Gastroesophageal sphincter (tissue), 4 donors: ENCODE measurements around the gene ZNF500. TPM values are rescaled to one million over a fixed set of nuclear protein-coding genes. Genes with fewer than 3 reads are reported as not detected.

Source experiments
- ATAC-seq: fragments of 150-250 bp; one replicate; pipeline ENCODE4 v1.9.1; 2016; ENCODE audit warnings: mild to moderate bottlenecking, moderate library complexity
- H3K27ac ChIP-seq, 4 donors: fragments of 200-600 bp; sonication (generic) in 3 of 4; 1 replicate in 3 of 4; 2 replicates in 1 of 4; pipeline ENCODE4 v1.5.1; 2016 to 2019
- H3K27me3 ChIP-seq: fragments of 200-600 bp; sonication (generic); one replicate; pipeline ENCODE4 v1.5.1; 2019
- H3K36me3 ChIP-seq, 2 donors: fragments of 200-600 bp; sonication (generic); one replicate each; pipeline ENCODE4 v1.5.1; 2019; ENCODE audit warnings: control low read depth in 1 of 2
- H3K4me1 ChIP-seq, 3 donors: fragments of 200-600 bp; sonication (generic); 1 replicate in 2 of 3; 2 replicates in 1 of 3; pipeline ENCODE4 v1.5.1; 2016 to 2019; ENCODE audit warnings: control low read depth in 2 of 3
- H3K4me3 ChIP-seq, 2 donors: fragments of 200-600 bp; sonication (generic); one replicate each; pipeline ENCODE4 v1.5.1; 2019; ENCODE audit warnings: mild to moderate bottlenecking in 1 of 2, moderate library complexity in 1 of 2
- H3K9me3 ChIP-seq, 3 donors: fragments of 200-600 bp; sonication (generic); one replicate each; pipeline ENCODE4 v1.5.1; 2017 to 2019; ENCODE audit warnings: control low read depth in 2 of 3
- EP300 ChIP-seq: sonication (generic); formaldehyde crosslinking; IDR thresholded peaks from one replicate; pipeline ENCODE4 v1.6.1; 2017; ENCODE audit warnings: antibody characterized with exemption, mild to moderate bottlenecking
- POLR2A ChIP-seq, 2 donors: fragments of 450-650 bp; IDR thresholded peaks; one replicate each; pipeline ENCODE4 v1.6.1; 2017; ENCODE audit warnings: antibody characterized with exemption in 2 of 2, mild to moderate bottlenecking in 2 of 2, moderate library complexity in 1 of 2
- POLR2AphosphoS5 ChIP-seq: sonication (generic); formaldehyde crosslinking; IDR thresholded peaks from one replicate; pipeline ENCODE4 v1.6.1; 2017; ENCODE audit warnings: antibody characterized with exemption
- WGBS, 2 donors: methylation state at CpG; one replicate each; pipeline ENCODE4 v1.1.5; 2018; ENCODE audit warnings: low coverage in 1 of 2; 5-methylcytosine and 5-hydroxymethylcytosine counted together
- total RNA-seq, 4 donors: library from RNA; depleted of rRNA; stranded (reverse); fragments of >200 nt; gene quantifications; one replicate each; pipeline ENCODE4 v1.1.0, GENCODE V29; 2016
- TF ChIP-seq, protein P1 (sequence below), 4 experiments: fragments of 200-600 bp in 2 of 4; fragments of 450-650 bp in 2 of 4; sonication (generic) in 1 of 4; IDR thresholded peaks; one replicate each; pipeline ENCODE4 v1.5.1; 2017 to 2019; ENCODE audit warnings: antibody characterized with exemption in 4 of 4, mild to moderate bottlenecking in 2 of 4, moderate library complexity in 2 of 4

ZNF500 gene
- total RNA-seq, 4 donors from 2014 or later = 12.6 to 15.8 (median 13.8) TPM

DNA sequence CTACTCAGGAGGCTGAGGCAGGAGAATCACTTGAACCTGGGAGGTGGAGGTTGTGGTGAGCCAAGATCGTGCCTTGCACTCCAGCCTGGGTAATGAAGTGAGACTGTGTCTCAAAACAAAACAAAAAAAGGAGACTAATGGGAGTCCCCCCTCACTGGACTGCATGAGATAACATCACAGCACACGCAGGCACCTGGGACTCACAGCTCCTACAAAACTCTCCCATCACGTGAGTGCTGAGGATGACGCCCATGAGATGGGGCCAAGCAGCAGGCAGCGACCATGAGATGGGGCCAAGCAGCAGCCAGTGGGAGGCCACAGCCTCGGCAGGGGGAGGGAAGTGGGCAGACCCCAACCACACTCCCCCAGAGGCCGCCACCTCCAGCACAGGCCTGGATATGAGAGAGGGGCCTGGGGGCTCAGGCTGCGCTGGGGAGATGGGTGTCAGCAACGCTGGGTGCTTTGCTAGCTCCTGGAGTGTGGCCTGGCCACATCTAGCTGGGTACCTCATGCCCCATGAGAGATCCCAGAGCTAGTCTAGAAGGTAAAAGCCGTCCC lies 17.2 kb downstream of the ZNF500 start:
- Histone ChIP-seq H3K4me3 (no peak overlapping the region), H3K27me3 (no peaks in the 10 kb centered on the region), H3K9me3 (no peaks in the 10 kb centered on the region), H3K27ac (no peak overlapping the region), H3K4me1 (peaks cover 0 to 17% (median 3%) of the 10 kb centered on the region in 3 donors), H3K36me3 (peaks cover 0 to 64% of the 10 kb centered on the region in 2 donors)
- TF ChIP-seq POLR2AphosphoS5 (no peak), EP300 (no peak), POLR2A (IDR thresholded peaks at IDR 0.05) (no peak)
- TF ChIP-seq, protein P1, sequence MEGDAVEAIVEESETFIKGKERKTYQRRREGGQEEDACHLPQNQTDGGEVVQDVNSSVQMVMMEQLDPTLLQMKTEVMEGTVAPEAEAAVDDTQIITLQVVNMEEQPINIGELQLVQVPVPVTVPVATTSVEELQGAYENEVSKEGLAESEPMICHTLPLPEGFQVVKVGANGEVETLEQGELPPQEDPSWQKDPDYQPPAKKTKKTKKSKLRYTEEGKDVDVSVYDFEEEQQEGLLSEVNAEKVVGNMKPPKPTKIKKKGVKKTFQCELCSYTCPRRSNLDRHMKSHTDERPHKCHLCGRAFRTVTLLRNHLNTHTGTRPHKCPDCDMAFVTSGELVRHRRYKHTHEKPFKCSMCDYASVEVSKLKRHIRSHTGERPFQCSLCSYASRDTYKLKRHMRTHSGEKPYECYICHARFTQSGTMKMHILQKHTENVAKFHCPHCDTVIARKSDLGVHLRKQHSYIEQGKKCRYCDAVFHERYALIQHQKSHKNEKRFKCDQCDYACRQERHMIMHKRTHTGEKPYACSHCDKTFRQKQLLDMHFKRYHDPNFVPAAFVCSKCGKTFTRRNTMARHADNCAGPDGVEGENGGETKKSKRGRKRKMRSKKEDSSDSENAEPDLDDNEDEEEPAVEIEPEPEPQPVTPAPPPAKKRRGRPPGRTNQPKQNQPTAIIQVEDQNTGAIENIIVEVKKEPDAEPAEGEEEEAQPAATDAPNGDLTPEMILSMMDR (IDR thresholded peaks at IDR 0.05) = no peak
- no peak for ATAC-seq
- WGBS, 2 donors = 80% methylated on average over 7 of the region's 10 CpGs; no CpG with 5 or more reads in 1 of the 2 donors

DNA sequence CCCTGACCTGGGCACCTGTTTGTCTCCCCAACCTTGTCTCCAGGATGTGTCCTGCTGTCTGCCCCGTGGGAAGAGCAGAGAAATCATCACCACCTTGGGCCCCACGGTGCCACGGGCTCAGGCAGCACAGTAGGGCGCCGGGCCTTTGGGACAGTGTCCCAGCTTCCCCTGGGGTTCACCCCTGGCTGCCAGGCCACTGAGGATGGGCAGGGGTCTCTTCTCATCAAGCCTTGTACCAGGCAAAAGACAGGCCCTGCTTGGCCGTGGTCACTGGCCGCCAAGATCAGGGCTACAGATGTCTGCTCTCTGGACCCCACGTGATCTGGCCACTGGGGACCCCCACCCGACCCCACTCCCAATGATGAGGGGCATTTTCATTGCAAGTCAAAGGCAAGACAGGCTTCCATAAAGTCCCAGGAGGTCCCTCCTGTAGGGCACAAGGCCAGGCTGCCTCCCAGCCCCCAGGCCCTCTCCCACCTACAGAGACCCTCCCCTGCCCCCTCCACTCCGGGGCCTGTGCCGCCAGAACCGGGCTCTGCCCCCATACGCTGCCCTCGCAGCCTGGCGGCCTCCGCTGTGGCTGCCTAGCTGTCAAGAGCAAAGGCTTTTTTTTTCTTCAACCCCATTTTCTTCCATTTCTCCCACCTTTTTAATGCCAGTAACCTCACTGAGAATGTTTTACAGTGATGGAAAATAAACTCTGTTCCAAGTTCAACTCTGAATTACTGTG lies 18.1 kb downstream of the ZNF500 start:
- H3K36me3 ChIP-seq = peaks cover 0 to 55% of the 10 kb centered on the region in 2 donors
- H3K9me3 ChIP-seq = no peaks in the 10 kb centered on the region
- H3K27me3 ChIP-seq = no peaks in the 10 kb centered on the region
- no peak for ATAC-seq
- peaks cover 0 to 17% (median 3%) of the 10 kb centered on the region in 3 donors for H3K4me1 ChIP-seq
- WGBS, 2 donors = 96% methylated on average over 6 of the region's 16 CpGs; no CpG with 5 or more reads in 1 of the 2 donors
- TF ChIP-seq, protein P1 (IDR thresholded peaks at IDR 0.05) = no peak
- no peak for TF ChIP-seq POLR2AphosphoS5
- no peak for TF ChIP-seq EP300
- no peak for TF ChIP-seq POLR2A (IDR thresholded peaks at IDR 0.05)
- H3K27ac ChIP-seq = no peak overlapping the region
- no peak overlapping the region for H3K4me3 ChIP-seq

DNA sequence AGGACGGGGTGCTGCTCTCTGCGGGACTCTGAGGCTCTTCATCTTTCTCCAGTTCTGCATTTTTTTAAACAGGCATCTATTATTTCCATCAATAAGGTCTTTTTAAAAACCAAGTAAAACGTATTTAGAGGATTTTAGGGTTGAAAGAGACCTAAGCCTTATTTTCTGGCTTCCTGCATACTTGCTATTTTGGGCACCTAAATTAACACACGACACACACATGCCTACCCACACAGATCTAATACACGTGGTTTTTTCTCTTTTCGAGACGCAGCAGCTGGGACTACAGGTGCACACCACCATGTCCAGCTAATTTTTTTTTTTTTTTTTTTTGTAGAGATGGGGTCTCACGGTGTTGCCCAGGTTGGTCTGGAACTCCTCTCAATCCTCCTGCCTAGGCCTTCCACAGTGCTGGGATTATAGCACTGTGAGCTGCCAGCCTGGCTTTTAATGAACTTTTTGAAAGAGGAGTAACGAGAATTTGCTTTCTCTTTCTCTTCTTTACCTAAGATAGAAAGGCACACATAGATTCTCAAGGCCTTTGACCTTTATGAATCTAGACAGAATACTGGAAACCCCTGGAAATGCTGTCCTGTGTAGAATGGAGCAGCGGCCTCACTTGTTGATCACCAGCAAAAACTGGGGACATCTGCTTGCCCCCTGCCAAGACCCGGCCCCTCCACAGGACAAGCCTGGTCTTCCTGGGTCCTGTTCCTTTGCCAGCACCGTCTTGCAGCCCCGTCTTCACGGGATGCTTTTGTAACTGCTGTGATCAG lies 18.9 kb downstream of the ZNF500 start:
- 69 to 70% methylated on average over 7 to 13 of the region's 14 CpGs for WGBS, 2 donors
- peak overlapping the region in 1 of 4 donors; percentile 39 for H3K27ac ChIP-seq
- no peaks in the 10 kb centered on the region for H3K9me3 ChIP-seq
- H3K36me3 ChIP-seq = peaks cover 0 to 47% of the 10 kb centered on the region in 2 donors
- H3K27me3 ChIP-seq = no peaks in the 10 kb centered on the region
- no peak overlapping the region for H3K4me3 ChIP-seq
- ATAC-seq = no peak
- H3K4me1 ChIP-seq = peaks cover 0 to 22% (median 3%) of the 10 kb centered on the region in 3 donors
- TF ChIP-seq POLR2AphosphoS5 (no peak), EP300 (no peak), POLR2A (IDR thresholded peaks at IDR 0.05) (no peak)
- TF ChIP-seq, protein P1 (IDR thresholded peaks at IDR 0.05) = no peak

GRCh38 chr16:4746991-4747574 lies 19.9 kb downstream of the ZNF500 start:
- no peaks in the 10 kb centered on the region for H3K27me3 ChIP-seq
- H3K4me1 ChIP-seq = peaks cover 0 to 27% (median 3%) of the 10 kb centered on the region in 3 donors
- peak overlapping the region in 1 of 4 donors; percentile 39 for H3K27ac ChIP-seq
- 53% methylated on average over 4 of the region's 15 CpGs; no CpG with 5 or more reads in 1 of the 2 donors for WGBS, 2 donors
- H3K9me3 ChIP-seq = no peaks in the 10 kb centered on the region
- peaks cover 0 to 37% of the 10 kb centered on the region in 2 donors for H3K36me3 ChIP-seq
- no peak overlapping the region for H3K4me3 ChIP-seq
- ATAC-seq = no peak
- no peak for TF ChIP-seq POLR2A (IDR thresholded peaks at IDR 0.05)
- no peak for TF ChIP-seq POLR2AphosphoS5
- TF ChIP-seq, protein P1 (IDR thresholded peaks at IDR 0.05) = no peak
- TF ChIP-seq EP300 = no peak
